IPS-18a (cell line): ENCODE data around the gene DOK7.

ENCODE experiments used
- H3K27ac ChIP-seq: one replicate; pipeline ENCODE4 v1.5.1; 2013; ENCODE audit warnings: low read length
- H3K27me3 ChIP-seq: one replicate; pipeline ENCODE4 v1.6.1; 2013; ENCODE audit warnings: mild to moderate bottlenecking, low read length; ENCODE audit not compliant: control insufficient read depth, insufficient read depth
- H3K36me3 ChIP-seq: one replicate; pipeline ENCODE4 v1.6.1; 2013; ENCODE audit warnings: low read depth, low read length; ENCODE audit not compliant: control insufficient read depth
- H3K4me1 ChIP-seq: one replicate; pipeline ENCODE4 v1.6.1; 2013; ENCODE audit warnings: low read depth, low read length; ENCODE audit not compliant: control insufficient read depth
- H3K4me3 ChIP-seq: one replicate; pipeline ENCODE4 v1.5.1; 2013; ENCODE audit warnings: low read length
- H3K9ac ChIP-seq: one replicate; pipeline ENCODE4 v1.6.1; 2013; ENCODE audit warnings: mild to moderate bottlenecking, low read length, moderate library complexity
- H3K9me3 ChIP-seq: one replicate; pipeline ENCODE4 v1.6.1; 2013; ENCODE audit warnings: low read depth, low read length; ENCODE audit not compliant: control insufficient read depth

Gene DOK7, protein sequence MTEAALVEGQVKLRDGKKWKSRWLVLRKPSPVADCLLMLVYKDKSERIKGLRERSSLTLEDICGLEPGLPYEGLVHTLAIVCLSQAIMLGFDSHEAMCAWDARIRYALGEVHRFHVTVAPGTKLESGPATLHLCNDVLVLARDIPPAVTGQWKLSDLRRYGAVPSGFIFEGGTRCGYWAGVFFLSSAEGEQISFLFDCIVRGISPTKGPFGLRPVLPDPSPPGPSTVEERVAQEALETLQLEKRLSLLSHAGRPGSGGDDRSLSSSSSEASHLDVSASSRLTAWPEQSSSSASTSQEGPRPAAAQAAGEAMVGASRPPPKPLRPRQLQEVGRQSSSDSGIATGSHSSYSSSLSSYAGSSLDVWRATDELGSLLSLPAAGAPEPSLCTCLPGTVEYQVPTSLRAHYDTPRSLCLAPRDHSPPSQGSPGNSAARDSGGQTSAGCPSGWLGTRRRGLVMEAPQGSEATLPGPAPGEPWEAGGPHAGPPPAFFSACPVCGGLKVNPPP

GRCh38 chr4:3462790-3463415 lies at the start of gene DOK7:
Gene DOK7 (plus strand): TSS chr4:3463306. CDS start chr4:3463376, 70 bp downstream.
- Histone ChIP-seq H3K36me3 (no peaks in the 10 kb centered on the region), H3K27me3 (peaks cover 52% of the 10 kb centered on the region), H3K27ac (no peak within 1 kb of the TSS), H3K9ac (no peak within 1 kb of the TSS), H3K4me3 (peak within 1 kb of the TSS; percentile 30), H3K4me1 (no peaks in the 10 kb centered on the region), H3K9me3 (no peaks in the 10 kb centered on the region)

DNA sequence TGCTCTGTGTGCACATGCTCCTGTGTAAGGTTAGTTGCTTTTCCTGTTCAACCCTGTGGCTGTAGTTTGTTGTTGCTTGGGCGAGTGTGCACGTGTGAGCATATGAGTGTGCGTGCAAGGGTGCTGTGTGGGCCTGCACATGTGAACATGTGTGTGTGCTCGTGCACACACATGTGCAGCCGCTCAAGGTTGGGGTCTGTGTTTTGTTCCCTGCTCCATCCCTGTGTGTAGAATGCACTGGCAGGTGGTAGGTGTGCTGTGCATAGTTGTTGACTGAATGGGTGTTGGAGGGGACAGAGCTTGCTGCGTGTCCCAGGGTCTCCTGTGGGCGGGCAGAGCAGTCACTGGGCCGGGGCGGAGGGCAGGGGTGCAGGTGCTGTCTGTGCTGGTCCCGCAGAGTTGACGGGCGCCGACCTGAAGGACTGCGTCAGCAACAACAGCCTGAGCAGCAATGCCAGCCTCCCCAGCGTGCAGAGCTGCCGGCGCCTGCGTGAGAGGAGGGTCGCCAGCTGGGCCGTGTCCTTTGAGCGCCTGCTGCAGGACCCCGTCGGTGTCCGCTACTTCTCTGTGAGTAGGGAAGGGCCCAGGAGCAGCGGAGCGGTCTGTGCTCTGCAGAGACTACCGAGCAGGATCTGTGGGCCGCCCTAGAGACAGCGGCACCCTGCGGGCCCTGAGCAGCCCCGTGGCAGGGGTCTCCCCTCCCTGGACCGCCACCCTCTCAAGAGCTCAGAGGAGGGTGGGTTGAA lies 49.3 kb upstream of the DOK7 start:
- Histone ChIP-seq H3K4me3 (no peak overlapping the region), H3K27ac (no peak overlapping the region), H3K36me3 (no peaks in the 10 kb centered on the region), H3K27me3 (no peaks in the 10 kb centered on the region), H3K9me3 (no peaks in the 10 kb centered on the region), H3K9ac (no peak overlapping the region), H3K4me1 (peaks cover 4% of the 10 kb centered on the region)

- no peaks in the 10 kb centered on the region for H3K9me3 ChIP-seq
- H3K36me3 ChIP-seq = no peaks in the 10 kb centered on the region
- H3K4me1 ChIP-seq = no peaks in the 10 kb centered on the region
- H3K27ac ChIP-seq = no peak overlapping the region
- no peak overlapping the region for H3K4me3 ChIP-seq
- H3K9ac ChIP-seq = no peak overlapping the region
- H3K27me3 ChIP-seq = no peaks in the 10 kb centered on the region
Measured at GRCh38 chr4:3414421-3415279, 48.5 kb upstream of the DOK7 start.

- Histone ChIP-seq H3K9ac (no peak overlapping the region), H3K27ac (no peak overlapping the region), H3K27me3 (no peaks in the 10 kb centered on the region), H3K36me3 (no peaks in the 10 kb centered on the region), H3K4me3 (no peak overlapping the region), H3K4me1 (no peaks in the 10 kb centered on the region), H3K9me3 (no peaks in the 10 kb centered on the region)
Measured at GRCh38 chr4:3415471-3416141, 47.5 kb upstream of the DOK7 start.

DNA sequence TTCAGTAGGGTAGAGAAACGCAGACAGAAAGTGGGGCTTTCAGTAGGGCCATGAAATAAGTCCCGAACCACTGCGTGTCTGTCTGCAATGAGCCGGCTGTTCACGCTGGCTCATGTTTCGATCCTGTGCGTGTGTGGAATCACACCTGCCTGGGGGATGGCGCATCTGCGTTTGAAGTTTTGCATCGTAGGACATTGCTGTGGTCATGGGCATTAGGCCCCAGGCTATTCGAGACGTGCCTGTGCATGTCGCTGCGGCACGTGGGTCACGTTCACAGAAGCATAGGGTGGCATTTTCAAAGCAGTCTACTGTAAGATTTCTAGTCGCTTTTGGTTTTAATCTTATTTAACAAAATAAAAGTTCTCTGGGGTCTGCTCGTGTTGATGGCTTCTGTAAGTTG lies 46.8 kb upstream of the DOK7 start:
- Histone ChIP-seq H3K36me3 (no peaks in the 10 kb centered on the region), H3K9me3 (no peaks in the 10 kb centered on the region), H3K27me3 (no peaks in the 10 kb centered on the region), H3K27ac (no peak overlapping the region), H3K4me3 (no peak overlapping the region), H3K4me1 (no peaks in the 10 kb centered on the region), H3K9ac (no peak overlapping the region)

- Histone ChIP-seq H3K4me1 (no peaks in the 10 kb centered on the region), H3K4me3 (no peak overlapping the region), H3K27me3 (no peaks in the 10 kb centered on the region), H3K36me3 (no peaks in the 10 kb centered on the region), H3K9me3 (no peaks in the 10 kb centered on the region), H3K9ac (no peak overlapping the region), H3K27ac (no peak overlapping the region)
Measured at GRCh38 chr4:3416821-3417221, 46.3 kb upstream of the DOK7 start.

DNA sequence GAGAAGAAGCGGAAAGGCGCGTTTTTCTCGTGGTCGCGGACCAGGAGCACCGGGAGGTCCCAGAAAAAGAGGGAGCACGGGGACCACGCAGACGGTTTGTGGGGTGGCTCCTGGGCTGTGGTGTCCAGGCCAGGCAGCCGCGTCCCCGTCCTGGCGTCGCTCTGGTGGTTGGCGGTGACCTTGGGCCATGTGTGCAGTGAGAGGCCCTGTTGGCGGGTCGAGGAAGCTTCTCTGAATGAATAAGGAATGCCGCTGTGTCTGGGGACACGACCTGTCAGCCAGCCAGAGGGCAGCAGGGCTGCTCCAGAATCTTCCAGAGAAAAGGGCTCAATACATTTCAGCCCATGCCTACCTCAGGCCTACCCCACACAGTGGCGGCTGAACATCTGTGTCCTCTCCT lies 45.7 kb upstream of the DOK7 start:
- no peaks in the 10 kb centered on the region for H3K36me3 ChIP-seq
- no peaks in the 10 kb centered on the region for H3K4me1 ChIP-seq

GRCh38 chr4:3418029-3418762 lies 44.9 kb upstream of the DOK7 start:
- H3K9me3 ChIP-seq = no peaks in the 10 kb centered on the region
- no peak overlapping the region for H3K27ac ChIP-seq
- H3K27me3 ChIP-seq = no peaks in the 10 kb centered on the region
- H3K36me3 ChIP-seq = no peaks in the 10 kb centered on the region
- H3K4me3 ChIP-seq = no peak overlapping the region
- no peak overlapping the region for H3K9ac ChIP-seq
- H3K4me1 ChIP-seq = no peaks in the 10 kb centered on the region

More for the DNA sequence above, 45.7 kb upstream of the DOK7 start:
- Histone ChIP-seq H3K4me3 (no peak overlapping the region), H3K27ac (no peak overlapping the region), H3K9me3 (no peaks in the 10 kb centered on the region), H3K9ac (no peak overlapping the region), H3K27me3 (no peaks in the 10 kb centered on the region)

- Histone ChIP-seq H3K4me3 (no peak overlapping the region), H3K9ac (no peak overlapping the region), H3K4me1 (no peaks in the 10 kb centered on the region), H3K36me3 (no peaks in the 10 kb centered on the region), H3K27me3 (no peaks in the 10 kb centered on the region), H3K9me3 (no peaks in the 10 kb centered on the region), H3K27ac (no peak overlapping the region)
Measured at GRCh38 chr4:3419836-3420605, 43.1 kb upstream of the DOK7 start.

DNA sequence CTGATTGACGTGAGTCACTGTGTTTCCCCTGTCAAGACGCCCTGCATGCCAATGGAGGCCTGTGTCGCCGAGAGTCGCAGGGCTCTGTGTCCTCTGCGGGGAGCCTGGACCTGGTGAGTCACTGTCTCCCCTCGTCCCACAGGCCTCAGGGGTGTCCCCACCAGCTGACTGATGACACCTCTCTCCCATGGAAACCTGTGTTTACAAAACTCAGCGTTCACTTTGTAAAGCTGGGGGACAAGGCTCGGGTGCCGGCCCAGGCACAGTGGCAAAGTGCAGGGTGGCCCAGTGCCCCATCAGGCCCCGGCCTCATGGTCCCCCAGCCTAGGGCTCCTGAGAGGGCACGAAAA lies 42.5 kb upstream of the DOK7 start:
- Histone ChIP-seq H3K9ac (no peak overlapping the region), H3K9me3 (no peaks in the 10 kb centered on the region), H3K4me1 (no peaks in the 10 kb centered on the region), H3K27ac (no peak overlapping the region), H3K27me3 (no peaks in the 10 kb centered on the region), H3K36me3 (no peaks in the 10 kb centered on the region), H3K4me3 (no peak overlapping the region)
